Hippocampal formation (tissue), 2 donors: ENCODE results near the gene NSG1.
A peak's percentile ranks its signal among the peaks of the same experiment; 100 is the strongest.

Experiments used
- DNase-seq, 2 donors: peaks; one replicate each; lab custom pipeline; 2025; lab: John Stamatoyannopoulos, UW

The NSG1 gene

GRCh38 chr4:4374388-4375098 is 12.4 kb upstream of the NSG1 start:
- DNase-seq, result no peak

- DNase-seq, result no peak
These were observed 10.8 kb upstream of the NSG1 start for GRCh38 chr4:4376074-4376473.

GRCh38 chr4:4377191-4377590 is 9.7 kb upstream of the NSG1 start:
- DNase-seq, result no peak

GRCh38 chr4:4377732-4378460 is 9.0 kb upstream of the NSG1 start:
- DNase-seq, result no peak

- DNase-seq, result no peak
These were observed 7.3 kb upstream of the NSG1 start for GRCh38 chr4:4379540-4380087.

GRCh38 chr4:4383085-4383484 is 3.8 kb upstream of the NSG1 start:
- no peak for DNase-seq

- DNase-seq, result no peak
These were observed 2.1 kb upstream of the NSG1 start for GRCh38 chr4:4384837-4385236.

- no peak for DNase-seq
These were observed 1.1 kb upstream of the NSG1 start for GRCh38 chr4:4385729-4386295.

GRCh38 chr4:4386296-4386735 is 586 bp upstream of the NSG1 start:
- no peak for DNase-seq

- no peak for DNase-seq
These were observed 819 bp downstream of the NSG1 start for GRCh38 chr4:4387531-4388310.

- no peak for DNase-seq
These were observed 1.4 kb downstream of the NSG1 start for GRCh38 chr4:4388311-4388790.

GRCh38 chr4:4388836-4389575 is 2.1 kb downstream of the NSG1 start:
- no peak for DNase-seq

- no peak for DNase-seq
These were observed 3.1 kb downstream of the NSG1 start for GRCh38 chr4:4390046-4390445.

- DNase-seq, result no peak
These were observed 3.8 kb downstream of the NSG1 start for GRCh38 chr4:4390515-4391240.

- no peak for DNase-seq
These were observed 5.0 kb downstream of the NSG1 start for GRCh38 chr4:4391866-4392265.

GRCh38 chr4:4392501-4393183 is 5.7 kb downstream of the NSG1 start:
- no peak for DNase-seq

GRCh38 chr4:4394644-4395043 is 7.7 kb downstream of the NSG1 start:
- no peak for DNase-seq

GRCh38 chr4:4395371-4395770 is 8.5 kb downstream of the NSG1 start:
- DNase-seq, result no peak

- peak in 1 of 2 donors; percentile 24 for DNase-seq
These were observed 9.1 kb downstream of the NSG1 start for GRCh38 chr4:4395849-4396627.
